ENCODE results near the gene SIPA1L3.

SIPA1L3 gene

GRCh38 chr19:38218204-38218603 lies 311.2 kb downstream of the SIPA1L3 start (continued):
- TF ChIP-seq ZFHX2 (tag by site-specific recombination; conservative IDR thresholded peaks at IDR 0.05), result no peak
- no peak for TF ChIP-seq ZNF76 (tag by site-specific recombination; IDR thresholded peaks at IDR 0.05; ENCODE audit: borderline replicate concordance, low read depth)
- TF ChIP-seq ZSCAN5A (tag by site-specific recombination; IDR thresholded peaks at IDR 0.05), result no peak
- no peak for TF ChIP-seq TRIM28 (IDR thresholded peaks at IDR 0.05; ENCODE audit: borderline replicate concordance, low read length)
- TF ChIP-seq, protein P1, sequence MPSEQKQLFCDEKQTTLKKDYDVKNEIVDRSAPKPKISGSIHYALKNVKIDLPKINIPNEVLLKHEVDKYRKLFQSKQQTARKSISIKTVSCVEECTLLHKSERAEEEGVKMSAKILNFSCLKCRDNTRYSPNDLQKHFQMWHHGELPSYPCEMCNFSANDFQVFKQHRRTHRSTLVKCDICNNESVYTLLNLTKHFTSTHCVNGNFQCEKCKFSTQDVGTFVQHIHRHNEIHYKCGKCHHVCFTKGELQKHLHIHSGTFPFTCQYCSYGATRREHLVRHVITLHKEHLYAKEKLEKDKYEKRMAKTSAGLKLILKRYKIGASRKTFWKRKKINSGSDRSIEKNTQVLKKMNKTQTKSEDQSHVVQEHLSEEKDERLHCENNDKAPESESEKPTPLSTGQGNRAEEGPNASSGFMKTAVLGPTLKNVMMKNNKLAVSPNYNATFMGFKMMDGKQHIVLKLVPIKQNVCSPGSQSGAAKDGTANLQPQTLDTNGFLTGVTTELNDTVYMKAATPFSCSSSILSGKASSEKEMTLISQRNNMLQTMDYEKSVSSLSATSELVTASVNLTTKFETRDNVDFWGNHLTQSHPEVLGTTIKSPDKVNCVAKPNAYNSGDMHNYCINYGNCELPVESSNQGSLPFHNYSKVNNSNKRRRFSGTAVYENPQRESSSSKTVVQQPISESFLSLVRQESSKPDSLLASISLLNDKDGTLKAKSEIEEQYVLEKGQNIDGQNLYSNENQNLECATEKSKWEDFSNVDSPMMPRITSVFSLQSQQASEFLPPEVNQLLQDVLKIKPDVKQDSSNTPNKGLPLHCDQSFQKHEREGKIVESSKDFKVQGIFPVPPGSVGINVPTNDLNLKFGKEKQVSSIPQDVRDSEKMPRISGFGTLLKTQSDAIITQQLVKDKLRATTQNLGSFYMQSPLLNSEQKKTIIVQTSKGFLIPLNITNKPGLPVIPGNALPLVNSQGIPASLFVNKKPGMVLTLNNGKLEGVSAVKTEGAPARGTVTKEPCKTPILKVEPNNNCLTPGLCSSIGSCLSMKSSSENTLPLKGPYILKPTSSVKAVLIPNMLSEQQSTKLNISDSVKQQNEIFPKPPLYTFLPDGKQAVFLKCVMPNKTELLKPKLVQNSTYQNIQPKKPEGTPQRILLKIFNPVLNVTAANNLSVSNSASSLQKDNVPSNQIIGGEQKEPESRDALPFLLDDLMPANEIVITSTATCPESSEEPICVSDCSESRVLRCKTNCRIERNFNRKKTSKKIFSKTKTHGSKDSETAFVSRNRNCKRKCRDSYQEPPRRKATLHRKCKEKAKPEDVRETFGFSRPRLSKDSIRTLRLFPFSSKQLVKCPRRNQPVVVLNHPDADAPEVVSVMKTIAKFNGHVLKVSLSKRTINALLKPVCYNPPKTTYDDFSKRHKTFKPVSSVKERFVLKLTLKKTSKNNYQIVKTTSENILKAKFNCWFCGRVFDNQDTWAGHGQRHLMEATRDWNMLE (tag by site-specific recombination; conservative IDR thresholded peaks at IDR 0.05; ENCODE audit: low read depth), result no peak
- TF ChIP-seq PRDM6 (tag by site-specific recombination; IDR thresholded peaks at IDR 0.05), result no peak
- TF ChIP-seq ZNF311 (tag by site-specific recombination; IDR thresholded peaks at IDR 0.05; ENCODE audit: borderline replicate concordance), result no peak
- TF ChIP-seq KLF17 (tag by site-specific recombination; IDR thresholded peaks at IDR 0.05), result 0 out of 2 replicates have a peak, but pooled peaks have one; percentile 37
- TF ChIP-seq, protein P2, sequence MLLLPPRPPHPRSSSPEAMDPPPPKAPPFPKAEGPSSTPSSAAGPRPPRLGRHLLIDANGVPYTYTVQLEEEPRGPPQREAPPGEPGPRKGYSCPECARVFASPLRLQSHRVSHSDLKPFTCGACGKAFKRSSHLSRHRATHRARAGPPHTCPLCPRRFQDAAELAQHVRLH (tag by site-specific recombination; IDR thresholded peaks at IDR 0.05), result peak; percentile 50; the same call in 1 of the 2 replicates
- TF ChIP-seq, protein P3, sequence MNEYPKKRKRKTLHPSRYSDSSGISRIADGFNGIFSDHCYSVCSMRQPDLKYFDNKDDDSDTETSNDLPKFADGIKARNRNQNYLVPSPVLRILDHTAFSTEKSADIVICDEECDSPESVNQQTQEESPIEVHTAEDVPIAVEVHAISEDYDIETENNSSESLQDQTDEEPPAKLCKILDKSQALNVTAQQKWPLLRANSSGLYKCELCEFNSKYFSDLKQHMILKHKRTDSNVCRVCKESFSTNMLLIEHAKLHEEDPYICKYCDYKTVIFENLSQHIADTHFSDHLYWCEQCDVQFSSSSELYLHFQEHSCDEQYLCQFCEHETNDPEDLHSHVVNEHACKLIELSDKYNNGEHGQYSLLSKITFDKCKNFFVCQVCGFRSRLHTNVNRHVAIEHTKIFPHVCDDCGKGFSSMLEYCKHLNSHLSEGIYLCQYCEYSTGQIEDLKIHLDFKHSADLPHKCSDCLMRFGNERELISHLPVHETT (tag by site-specific recombination; IDR thresholded peaks at IDR 0.05), result peak; percentile 72; the same call in 1 of the 2 replicates
- TF ChIP-seq ZFP37 (tag by site-specific recombination; IDR thresholded peaks at IDR 0.05), result no peak
- no peak for TF ChIP-seq ZNF133 (tag by site-specific recombination; IDR thresholded peaks at IDR 0.05)
- TF ChIP-seq, protein P4, sequence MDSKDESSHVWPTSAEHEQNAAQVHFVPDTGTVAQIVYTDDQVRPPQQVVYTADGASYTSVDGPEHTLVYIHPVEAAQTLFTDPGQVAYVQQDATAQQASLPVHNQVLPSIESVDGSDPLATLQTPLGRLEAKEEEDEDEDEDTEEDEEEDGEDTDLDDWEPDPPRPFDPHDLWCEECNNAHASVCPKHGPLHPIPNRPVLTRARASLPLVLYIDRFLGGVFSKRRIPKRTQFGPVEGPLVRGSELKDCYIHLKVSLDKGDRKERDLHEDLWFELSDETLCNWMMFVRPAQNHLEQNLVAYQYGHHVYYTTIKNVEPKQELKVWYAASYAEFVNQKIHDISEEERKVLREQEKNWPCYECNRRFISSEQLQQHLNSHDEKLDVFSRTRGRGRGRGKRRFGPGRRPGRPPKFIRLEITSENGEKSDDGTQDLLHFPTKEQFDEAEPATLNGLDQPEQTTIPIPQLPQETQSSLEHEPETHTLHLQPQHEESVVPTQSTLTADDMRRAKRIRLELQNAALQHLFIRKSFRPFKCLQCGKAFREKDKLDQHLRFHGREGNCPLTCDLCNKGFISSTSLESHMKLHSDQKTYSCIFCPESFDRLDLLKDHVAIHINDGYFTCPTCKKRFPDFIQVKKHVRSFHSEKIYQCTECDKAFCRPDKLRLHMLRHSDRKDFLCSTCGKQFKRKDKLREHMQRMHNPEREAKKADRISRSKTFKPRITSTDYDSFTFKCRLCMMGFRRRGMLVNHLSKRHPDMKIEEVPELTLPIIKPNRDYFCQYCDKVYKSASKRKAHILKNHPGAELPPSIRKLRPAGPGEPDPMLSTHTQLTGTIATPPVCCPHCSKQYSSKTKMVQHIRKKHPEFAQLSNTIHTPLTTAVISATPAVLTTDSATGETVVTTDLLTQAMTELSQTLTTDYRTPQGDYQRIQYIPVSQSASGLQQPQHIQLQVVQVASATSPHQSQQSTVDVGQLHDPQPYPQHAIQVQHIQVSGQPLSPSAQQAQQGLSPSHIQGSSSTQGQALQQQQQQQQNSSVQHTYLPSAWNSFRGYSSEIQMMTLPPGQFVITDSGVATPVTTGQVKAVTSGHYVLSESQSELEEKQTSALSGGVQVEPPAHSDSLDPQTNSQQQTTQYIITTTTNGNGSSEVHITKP (tag by site-specific recombination; IDR thresholded peaks at IDR 0.05), result no peak
- TF ChIP-seq REPIN1 (tag by site-specific recombination; IDR thresholded peaks at IDR 0.05; ENCODE audit: low read depth), result no peak
- TF ChIP-seq ZNF274 (IDR thresholded peaks at IDR 0.05; ENCODE audit: low read length), result no peak
- no peak for TF ChIP-seq ZNF274 (tag by site-specific recombination; IDR thresholded peaks at IDR 0.05; ENCODE audit: borderline replicate concordance)
- TF ChIP-seq, protein P5, sequence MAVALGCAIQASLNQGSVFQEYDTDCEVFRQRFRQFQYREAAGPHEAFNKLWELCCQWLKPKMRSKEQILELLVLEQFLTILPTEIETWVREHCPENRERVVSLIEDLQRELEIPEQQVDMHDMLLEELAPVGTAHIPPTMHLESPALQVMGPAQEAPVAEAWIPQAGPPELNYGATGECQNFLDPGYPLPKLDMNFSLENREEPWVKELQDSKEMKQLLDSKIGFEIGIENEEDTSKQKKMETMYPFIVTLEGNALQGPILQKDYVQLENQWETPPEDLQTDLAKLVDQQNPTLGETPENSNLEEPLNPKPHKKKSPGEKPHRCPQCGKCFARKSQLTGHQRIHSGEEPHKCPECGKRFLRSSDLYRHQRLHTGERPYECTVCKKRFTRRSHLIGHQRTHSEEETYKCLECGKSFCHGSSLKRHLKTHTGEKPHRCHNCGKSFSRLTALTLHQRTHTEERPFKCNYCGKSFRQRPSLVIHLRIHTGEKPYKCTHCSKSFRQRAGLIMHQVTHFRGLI (tag by site-specific recombination; IDR thresholded peaks at IDR 0.05), result no peak
- TF ChIP-seq ZNF24 (tag by site-specific recombination; IDR thresholded peaks at IDR 0.05), result peak; percentile 69; the same call in 1 of the 2 replicates
- TF ChIP-seq ZNF416 (tag by site-specific recombination; IDR thresholded peaks at IDR 0.05), result no peak
- no peak for TF ChIP-seq ZNF302 (tag by site-specific recombination; IDR thresholded peaks at IDR 0.05; ENCODE audit: low read depth)
- TF ChIP-seq ZNF654 (tag by site-specific recombination; IDR thresholded peaks at IDR 0.05; ENCODE audit: low read depth), result no peak
